Measurements from ENCODE around the gene COBL. TPM values are rescaled to one million over a fixed set of nuclear protein-coding genes. Genes with fewer than 3 reads are reported as not detected.
A peak's percentile ranks its signal among the peaks of the same experiment; 100 is the strongest.

The COBL gene
- total RNA-seq, 1 donor from 2014 or later = 27.9 TPM

DNA sequence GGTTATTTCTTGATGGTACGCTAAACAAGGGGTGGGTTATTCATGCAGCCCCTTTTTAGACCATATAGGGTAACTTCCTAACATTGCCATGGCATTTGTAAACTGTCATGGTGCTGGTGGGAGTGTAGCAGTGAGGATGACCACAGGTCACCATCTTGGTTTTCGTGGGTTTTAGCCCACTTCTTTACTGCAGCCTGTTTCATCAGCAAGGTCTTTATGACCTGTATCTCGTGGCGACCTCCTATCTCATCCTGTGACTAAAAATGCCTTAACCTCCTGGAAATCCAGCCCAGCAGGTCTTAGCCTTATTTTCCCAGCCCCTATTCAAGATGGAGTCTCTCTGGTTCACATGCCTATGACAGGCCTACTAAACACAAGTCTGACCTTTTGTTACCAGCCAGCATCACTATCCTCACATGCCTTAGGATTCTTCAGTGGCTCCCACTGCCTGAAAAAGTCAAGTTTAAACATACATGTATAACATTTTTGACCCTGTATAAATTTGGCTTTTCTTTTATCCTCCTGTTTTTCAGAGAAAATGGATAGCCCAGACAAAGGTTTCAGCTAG is 13.2 kb upstream of the COBL start:
- Histone ChIP-seq H3K4me1 (no peaks in the 10 kb centered on the region), H3K36me3 (no peaks in the 10 kb centered on the region), H3K9me3 (no peaks in the 10 kb centered on the region), H3K4me3 (no peak overlapping the region), H3K27ac (no peak overlapping the region), H3K27me3 (ENCODE audit: low read depth) (no peaks in the 10 kb centered on the region)
- ATAC-seq (no peak), DNase-seq (no peak)
- intact Hi-C loops (cut with DNase I) = no loop called here
- TF ChIP-seq, protein P1, sequence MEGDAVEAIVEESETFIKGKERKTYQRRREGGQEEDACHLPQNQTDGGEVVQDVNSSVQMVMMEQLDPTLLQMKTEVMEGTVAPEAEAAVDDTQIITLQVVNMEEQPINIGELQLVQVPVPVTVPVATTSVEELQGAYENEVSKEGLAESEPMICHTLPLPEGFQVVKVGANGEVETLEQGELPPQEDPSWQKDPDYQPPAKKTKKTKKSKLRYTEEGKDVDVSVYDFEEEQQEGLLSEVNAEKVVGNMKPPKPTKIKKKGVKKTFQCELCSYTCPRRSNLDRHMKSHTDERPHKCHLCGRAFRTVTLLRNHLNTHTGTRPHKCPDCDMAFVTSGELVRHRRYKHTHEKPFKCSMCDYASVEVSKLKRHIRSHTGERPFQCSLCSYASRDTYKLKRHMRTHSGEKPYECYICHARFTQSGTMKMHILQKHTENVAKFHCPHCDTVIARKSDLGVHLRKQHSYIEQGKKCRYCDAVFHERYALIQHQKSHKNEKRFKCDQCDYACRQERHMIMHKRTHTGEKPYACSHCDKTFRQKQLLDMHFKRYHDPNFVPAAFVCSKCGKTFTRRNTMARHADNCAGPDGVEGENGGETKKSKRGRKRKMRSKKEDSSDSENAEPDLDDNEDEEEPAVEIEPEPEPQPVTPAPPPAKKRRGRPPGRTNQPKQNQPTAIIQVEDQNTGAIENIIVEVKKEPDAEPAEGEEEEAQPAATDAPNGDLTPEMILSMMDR (IDR thresholded peaks at IDR 0.05) = no peak

DNA sequence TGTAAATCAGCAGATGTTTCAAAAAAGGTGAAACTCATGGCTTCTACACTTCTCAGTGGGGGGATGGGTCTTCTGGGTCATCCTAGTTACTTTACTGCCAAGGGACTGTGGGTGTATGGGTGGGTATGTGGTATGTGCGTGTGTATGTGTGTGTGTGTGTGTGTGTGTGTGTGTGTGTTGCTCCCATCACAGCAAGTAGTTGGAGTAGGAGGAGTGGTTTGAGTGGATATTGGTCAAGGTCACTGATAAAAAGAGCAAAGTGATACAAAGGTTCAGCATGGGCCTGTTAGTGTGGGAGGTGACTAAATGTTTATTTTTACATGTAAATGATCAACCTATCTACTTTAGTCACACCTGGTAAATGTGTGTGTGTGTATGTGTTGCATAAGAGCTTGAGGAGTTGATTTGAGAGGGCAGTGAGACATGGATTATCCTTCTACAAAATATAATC is 11.8 kb upstream of the COBL start:
- Histone ChIP-seq H3K4me3 (no peak overlapping the region), H3K4me1 (no peaks in the 10 kb centered on the region), H3K36me3 (no peaks in the 10 kb centered on the region), H3K27ac (no peak overlapping the region), H3K9me3 (no peaks in the 10 kb centered on the region), H3K27me3 (ENCODE audit: low read depth) (no peaks in the 10 kb centered on the region)
- intact Hi-C loops (cut with DNase I) = no loop called here
- ATAC-seq (peak in 1 of 2 donors; percentile 37), DNase-seq (no peak)
- TF ChIP-seq, protein P1 (IDR thresholded peaks at IDR 0.05) = no peak

DNA sequence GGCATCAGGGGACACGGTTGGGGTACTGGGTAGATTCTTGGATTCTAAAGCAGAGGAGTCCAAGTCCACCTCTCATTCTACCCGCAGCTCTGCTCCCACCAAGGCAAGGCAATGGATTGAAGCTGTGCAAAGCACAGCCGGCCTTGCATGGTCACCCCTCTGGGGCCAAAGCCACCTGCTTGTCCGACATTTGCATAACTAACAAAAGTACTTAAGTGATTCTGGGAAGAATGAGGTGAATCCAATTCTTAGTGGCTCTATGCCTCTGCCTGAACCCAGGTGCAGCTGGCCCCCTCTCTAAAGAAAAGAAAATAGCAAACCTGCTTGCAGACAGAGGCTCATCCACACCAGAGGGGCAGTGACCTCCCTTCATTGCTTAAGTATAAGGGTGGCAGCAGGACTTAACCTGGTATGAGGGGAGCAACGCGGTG is 10.7 kb upstream of the COBL start:
- intact Hi-C loops (cut with DNase I) = no loop called here
- Histone ChIP-seq H3K9me3 (no peaks in the 10 kb centered on the region), H3K27ac (no peak overlapping the region), H3K4me1 (no peaks in the 10 kb centered on the region), H3K27me3 (ENCODE audit: low read depth) (no peaks in the 10 kb centered on the region), H3K4me3 (no peak overlapping the region), H3K36me3 (no peaks in the 10 kb centered on the region)
- TF ChIP-seq, protein P1 (IDR thresholded peaks at IDR 0.05) = no peak
- DNase-seq = no peak
- no peak for ATAC-seq

DNA sequence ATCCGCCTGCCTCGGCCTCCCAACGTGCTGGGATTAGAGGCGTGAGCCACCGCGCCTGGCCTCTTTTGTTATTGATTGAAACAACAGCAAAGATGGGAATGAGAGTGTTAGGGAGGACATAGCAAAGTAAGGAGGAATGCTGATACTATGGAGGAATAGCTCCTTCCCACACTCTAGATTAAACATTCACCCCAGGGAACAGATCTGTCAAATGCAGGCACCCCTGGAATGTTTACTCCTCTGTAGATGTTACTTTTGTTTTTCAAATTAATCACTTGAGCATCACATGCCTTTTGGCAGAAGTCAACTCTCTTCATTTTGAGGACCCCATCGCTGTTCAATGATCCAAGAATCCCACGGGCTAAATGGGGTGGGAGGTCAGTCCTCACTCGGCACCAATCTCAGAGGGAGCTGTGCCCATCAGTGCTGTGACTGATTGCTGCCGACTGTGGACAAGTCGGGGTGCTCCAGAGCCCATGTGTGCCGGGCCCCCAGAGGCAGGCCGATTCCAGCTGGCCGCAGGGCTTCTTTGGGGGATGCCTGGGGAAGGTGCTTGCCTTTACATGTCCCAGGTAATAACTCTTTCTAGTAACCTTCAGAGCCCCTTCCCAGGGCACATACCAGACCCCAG is 10.2 kb upstream of the COBL start:
- no peak overlapping the region for H3K4me3 ChIP-seq
- H3K36me3 ChIP-seq = no peaks in the 10 kb centered on the region
- no peaks in the 10 kb centered on the region for H3K4me1 ChIP-seq
- DNase-seq (no peak), ATAC-seq (no peak)
- H3K27ac ChIP-seq = no peak overlapping the region
- TF ChIP-seq, protein P1 (IDR thresholded peaks at IDR 0.05) = no peak
- no peaks in the 10 kb centered on the region for H3K9me3 ChIP-seq
- no peaks in the 10 kb centered on the region for H3K27me3 ChIP-seq (ENCODE audit: low read depth)
- intact Hi-C loops (cut with DNase I) = no loop called here

DNA sequence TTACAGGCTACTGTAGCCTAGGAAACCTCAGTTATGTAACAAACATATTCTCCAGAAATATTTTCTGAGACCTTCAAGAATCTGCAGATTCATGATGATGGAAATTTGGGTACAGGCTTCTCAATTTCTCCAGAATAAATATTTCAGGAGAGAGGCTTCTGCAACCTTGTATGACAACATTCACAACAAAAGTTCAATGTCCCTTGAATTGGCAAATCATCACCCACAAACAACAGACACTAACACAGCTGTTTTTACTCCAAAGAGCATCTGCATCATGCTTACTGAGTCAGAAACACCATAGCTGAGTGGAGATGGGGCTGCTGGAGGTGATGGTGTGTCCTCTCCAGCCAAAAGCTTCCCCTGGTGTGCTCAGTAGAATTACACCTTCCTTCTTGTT is 9.3 kb upstream of the COBL start:
- Histone ChIP-seq H3K4me3 (no peak overlapping the region), H3K27ac (no peak overlapping the region), H3K27me3 (ENCODE audit: low read depth) (no peaks in the 10 kb centered on the region), H3K9me3 (no peaks in the 10 kb centered on the region), H3K36me3 (no peaks in the 10 kb centered on the region), H3K4me1 (no peaks in the 10 kb centered on the region)
- DNase-seq = no peak
- intact Hi-C loops (cut with DNase I) = no loop called here
- TF ChIP-seq, protein P1 (IDR thresholded peaks at IDR 0.05) = no peak
- ATAC-seq = no peak
